HCT116 (cell line): ENCODE measurements around the gene FCRL3. TPM values are rescaled to one million over a fixed set of nuclear protein-coding genes. Genes with fewer than 3 reads are reported as not detected.

Experiments
- ATAC-seq: fragments of 200-7000 bp; cut with Tn5 transposase; 2 replicates; pipeline ENCODE4 v1.9.1; 2020; ENCODE audit warnings: mild to moderate bottlenecking, moderate library complexity
- BruUV-seq: library from RNA; stranded (reverse); fragments of 400-500 nt; replicated peaks from 2 replicates; lab custom pipeline; 2021; lab: Mats Ljungman, UMichigan
- CTCF ChIA-PET: fragments of 300-600 bp; sonication (Branson Sonifier 250); formaldehyde crosslinking; loops from one replicate; lab custom pipeline; 2021; ENCODE audit warnings: antibody characterized with exemption; lab: Charles Lee
- POLR2A ChIA-PET: fragments of 300-600, 350-600 bp; sonication (Branson Sonifier 250); formaldehyde crosslinking; loops from one replicate; lab custom pipeline; 2021; ENCODE audit warnings: antibody characterized with exemption; lab: Charles Lee
- RAD21 ChIA-PET, 2 experiments: fragments of 300-600 bp; sonication (Branson Sonifier 250); formaldehyde crosslinking; loops; one replicate each; lab custom pipeline; 2023; ENCODE audit warnings: low total read pairs in 2 of 2; ENCODE audit not compliant: uncharacterized antibody in 2 of 2, unreplicated experiment in 2 of 2, low non-redundant PET in 1 of 2; lab: Charles Lee
- DNase-seq: peaks from one replicate; pipeline ENCODE4 v3.0.0-alpha.2; 2010; ENCODE audit warnings: low read depth, low spot score
- H2AFZ ChIP-seq: fragments of 200-600 bp; shearing (Covaris generic), sonication (generic); 2 replicates; pipeline ENCODE4 v1.6.1; 2017; ENCODE audit warnings: low read depth, mixed run types, mixed read lengths, antibody characterized with exemption, low read length; ENCODE audit not compliant: poor library complexity, severe bottlenecking
- H3K27ac ChIP-seq: 2 replicates; pipeline ENCODE4 v1.5.1; 2012; ENCODE audit warnings: low read depth, low read length
- H3K27me3 ChIP-seq: fragments of 200-600 bp; sonication (generic); 2 replicates; pipeline ENCODE4 v1.6.1; 2016; ENCODE audit warnings: mixed run types, low read length, mixed read lengths; ENCODE audit not compliant: insufficient read depth
- H3K36me3 ChIP-seq, 2 experiments: fragments of 200-500 bp in 1 of 2; fragments of 200-600 bp in 1 of 2; sonication (Bioruptor generic) in 1 of 2; sonication (generic) in 1 of 2; 2 replicates each; pipeline versions ENCODE4 v1.5.1 to v1.6.1; 2014 to 2016; ENCODE audit warnings: low read length in 2 of 2, inconsistent platforms in 1 of 2, mixed read lengths in 1 of 2, mixed run types in 1 of 2; ENCODE audit not compliant: insufficient read depth in 2 of 2, control insufficient read depth in 1 of 2
- H3K4me1 ChIP-seq, 2 experiments: fragments of 200-600 bp in 1 of 2; sonication (generic) in 1 of 2; 2 replicates each; pipeline versions ENCODE4 v1.5.1 to v1.6.1; 2012 to 2017; ENCODE audit warnings: low read length in 2 of 2, inconsistent platforms in 1 of 2, mild to moderate bottlenecking in 1 of 2, mixed read lengths in 1 of 2, mixed run types in 1 of 2, moderate library complexity in 1 of 2; ENCODE audit not compliant: insufficient read depth in 2 of 2, control insufficient read depth in 1 of 2
- H3K4me2 ChIP-seq: fragments of 200-600 bp; sonication (generic); 2 replicates; pipeline ENCODE4 v1.6.1; 2017; ENCODE audit warnings: mixed run types, low read length, mixed read lengths
- H3K4me3 ChIP-seq, 2 experiments: fragments of 200-600 bp in 1 of 2; sonication (generic) in 1 of 2; replicated peaks in 1 of 2; 2 replicates each; pipeline ENCODE4 v1.5.1; 2011 to 2016; ENCODE audit warnings: low read length in 2 of 2, control low read depth in 1 of 2, low read depth in 1 of 2, mild to moderate bottlenecking in 1 of 2, mixed read lengths in 1 of 2, mixed run types in 1 of 2
- H3K79me2 ChIP-seq: fragments of 200-600 bp; sonication (generic); 2 replicates; pipeline ENCODE4 v1.6.1; 2017; ENCODE audit warnings: mild to moderate bottlenecking, mixed run types, low read length, moderate library complexity, mixed read lengths; ENCODE audit not compliant: insufficient read depth
- H3K9ac ChIP-seq: fragments of 200-600 bp; sonication (generic); 2 replicates; pipeline ENCODE4 v1.6.1; 2016; ENCODE audit warnings: low read length, mixed read lengths
- H3K9me2 ChIP-seq: fragments of 200-600 bp; sonication (generic), shearing (Covaris generic); 2 replicates; pipeline ENCODE4 v1.6.1; 2017; ENCODE audit warnings: mixed run types, mild to moderate bottlenecking, moderate library complexity; ENCODE audit not compliant: insufficient read depth
- H3K9me3 ChIP-seq, 2 experiments: fragments of 200-500 bp in 1 of 2; fragments of 200-600 bp in 1 of 2; sonication (Bioruptor generic) in 1 of 2; sonication (generic) in 1 of 2; 2 replicates each; pipeline ENCODE4 v1.6.1; 2014 to 2017; ENCODE audit warnings: low read length in 2 of 2, mixed read lengths in 2 of 2, inconsistent platforms in 1 of 2, low read depth in 1 of 2, mild to moderate bottlenecking in 1 of 2, mixed run types in 1 of 2, moderate library complexity in 1 of 2; ENCODE audit not compliant: control insufficient read depth in 1 of 2, insufficient read depth in 1 of 2
- H4K20me1 ChIP-seq: fragments of 200-600 bp; sonication (generic), shearing (Covaris generic); 2 replicates; pipeline ENCODE4 v1.6.1; 2017; ENCODE audit warnings: mixed run types, mild to moderate bottlenecking, moderate library complexity; ENCODE audit not compliant: insufficient read depth
- EZH2 ChIP-seq: fragments of 200-600 bp; sonication (generic); IDR thresholded peaks from 2 replicates; pipeline ENCODE4 v1.6.1; 2017; ENCODE audit warnings: antibody characterized with exemption, mixed run types
- MAX ChIP-seq: IDR thresholded peaks from 2 replicates; pipeline ENCODE4 v1.6.1; 2012
- POLR2AphosphoS5 ChIP-seq: IDR thresholded peaks from 2 replicates; pipeline ENCODE4 v1.6.1; 2011; ENCODE audit warnings: mild to moderate bottlenecking, low read depth, low read length, moderate library complexity
- TCF7L2 ChIP-seq: IDR thresholded peaks from 2 replicates; pipeline ENCODE4 v1.7.0; 2011; ENCODE audit warnings: borderline replicate concordance, inconsistent platforms; ENCODE audit not compliant: insufficient read depth, insufficient read length; ENCODE audit errors: extremely low read depth
- intact Hi-C: fragments of 100-400 bp; cut with micrococcal nuclease; formaldehyde crosslinking; loops from 2 replicates; pipeline ENCODE4 v1.10.0; 2022
- total RNA-seq: library from RNA; stranded (reverse); gene quantifications from one replicate; pipeline ENCODE4 v1.2.1, GENCODE V29; 2021; ENCODE audit not compliant: unreplicated experiment
- TF ChIP-seq, protein P1 (sequence below): IDR thresholded peaks from 2 replicates; pipeline ENCODE4 v1.6.1; 2011; ENCODE audit warnings: mild to moderate bottlenecking, low read length, moderate library complexity; ENCODE audit not compliant: insufficient replicate concordance; ENCODE audit errors: extremely low read depth

The FCRL3 gene
- total RNA-seq, 1 experiment from 2014 or later = not detected

- TF ChIP-seq, protein P1, sequence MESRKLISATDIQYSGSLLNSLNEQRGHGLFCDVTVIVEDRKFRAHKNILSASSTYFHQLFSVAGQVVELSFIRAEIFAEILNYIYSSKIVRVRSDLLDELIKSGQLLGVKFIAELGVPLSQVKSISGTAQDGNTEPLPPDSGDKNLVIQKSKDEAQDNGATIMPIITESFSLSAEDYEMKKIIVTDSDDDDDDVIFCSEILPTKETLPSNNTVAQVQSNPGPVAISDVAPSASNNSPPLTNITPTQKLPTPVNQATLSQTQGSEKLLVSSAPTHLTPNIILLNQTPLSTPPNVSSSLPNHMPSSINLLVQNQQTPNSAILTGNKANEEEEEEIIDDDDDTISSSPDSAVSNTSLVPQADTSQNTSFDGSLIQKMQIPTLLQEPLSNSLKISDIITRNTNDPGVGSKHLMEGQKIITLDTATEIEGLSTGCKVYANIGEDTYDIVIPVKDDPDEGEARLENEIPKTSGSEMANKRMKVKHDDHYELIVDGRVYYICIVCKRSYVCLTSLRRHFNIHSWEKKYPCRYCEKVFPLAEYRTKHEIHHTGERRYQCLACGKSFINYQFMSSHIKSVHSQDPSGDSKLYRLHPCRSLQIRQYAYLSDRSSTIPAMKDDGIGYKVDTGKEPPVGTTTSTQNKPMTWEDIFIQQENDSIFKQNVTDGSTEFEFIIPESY = no peak
Observed at GRCh38 chr1:157724537-157725220, 24.1 kb upstream of the FCRL3 start (continued).

DNA sequence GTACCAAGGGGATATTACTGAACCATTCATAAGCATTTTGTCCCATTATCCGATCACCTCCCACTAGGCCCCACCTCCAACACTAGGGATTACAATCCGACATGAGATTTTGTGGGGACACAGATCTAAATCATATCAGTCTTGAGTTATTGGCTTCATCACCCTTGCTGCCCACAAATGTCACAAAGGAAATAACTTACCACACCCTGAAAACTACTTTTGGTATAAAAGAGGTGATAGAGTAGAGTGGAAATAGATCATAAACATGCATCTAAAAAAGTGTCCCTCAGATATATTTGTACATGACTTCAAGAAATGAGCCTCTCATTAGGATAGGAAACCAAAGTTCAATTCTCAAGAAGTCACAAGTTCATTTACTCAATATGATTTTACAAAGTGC is 22.6 kb upstream of the FCRL3 start:
- ChIA-PET CTCF (no interaction called here), POLR2A (no interaction called here), RAD21 (no interaction called here)
- no peaks in the 10 kb centered on the region for H3K36me3 ChIP-seq
- TF ChIP-seq POLR2AphosphoS5 (no peak), MAX (no peak), EZH2 (no peak), TCF7L2 (no peak)
- H3K9me2 ChIP-seq = no peaks in the 10 kb centered on the region
- H3K9me3 ChIP-seq = peaks cover 0 to 3% of the 10 kb centered on the region in 2 experiments; a peak in 1 of 4 replicates
- no peak overlapping the region for H3K4me3 ChIP-seq
- H3K27me3 ChIP-seq = peaks cover 3% of the 10 kb centered on the region; the same call in 1 of the 2 replicates
- no peaks in the 10 kb centered on the region for H3K79me2 ChIP-seq
- no peaks in the 10 kb centered on the region for H3K4me1 ChIP-seq
- ATAC-seq (no peak), DNase-seq (no peak)
- no peaks in the 10 kb centered on the region for H4K20me1 ChIP-seq
- intact Hi-C loops = no loop called here
- H3K9ac ChIP-seq = no peak overlapping the region
- no peak overlapping the region for H3K27ac ChIP-seq
- H2AFZ ChIP-seq = no peak overlapping the region
- no TSS peak for BruUV-seq
- no peak overlapping the region for H3K4me2 ChIP-seq
